ENCODE measurements around the gene ITPRIPL2.

Gene ITPRIPL2

GRCh38 chr16:19084879-19085278, 28.9 kb upstream of the ITPRIPL2 start:
- TF ChIP-seq POLR2A (IDR thresholded peaks at IDR 0.05; ENCODE audit: extremely low read depth, insufficient read length) (no peak), MAX (IDR thresholded peaks at IDR 0.05; ENCODE audit: low read depth, low read length) (no peak), CTCF (IDR thresholded peaks at IDR 0.05; ENCODE audit: low read depth, low read length) (no peak)
- DNase-seq (ENCODE audit: low read depth): no peak
- H3K4me3 ChIP-seq (ENCODE audit: low read depth, low read length): no peak overlapping the region

GRCh38 chr16:19085679-19086200, 28.0 kb upstream of the ITPRIPL2 start:
- no peak overlapping the region for H3K4me3 ChIP-seq (ENCODE audit: low read depth, low read length)
- peak; percentile 23 for DNase-seq (ENCODE audit: low read depth)
- TF ChIP-seq CTCF (IDR thresholded peaks at IDR 0.05; ENCODE audit: low read depth, low read length) (no peak), MYC (IDR thresholded peaks at IDR 0.05; ENCODE audit: low read depth, low read length) (no peak), POLR2A (IDR thresholded peaks at IDR 0.05; ENCODE audit: extremely low read depth, insufficient read length) (no peak), MAX (IDR thresholded peaks at IDR 0.05; ENCODE audit: low read depth, low read length) (no peak)

- peak; percentile 94 for DNase-seq (ENCODE audit: low read depth)
- peak; percentile 88; the same call in 1 of the 2 replicates for TF ChIP-seq MYC (IDR thresholded peaks at IDR 0.05; ENCODE audit: low read depth, low read length)
- peak; percentile 72 for TF ChIP-seq POLR2A (IDR thresholded peaks at IDR 0.05; ENCODE audit: extremely low read depth, insufficient read length)
- peak; percentile 77 for TF ChIP-seq CTCF (IDR thresholded peaks at IDR 0.05; ENCODE audit: low read depth, low read length)
- TF ChIP-seq MAX (IDR thresholded peaks at IDR 0.05; ENCODE audit: low read depth, low read length): peak; percentile 96
- peak overlapping the region; percentile 57 for H3K4me3 ChIP-seq (ENCODE audit: low read depth, low read length)
Measured at GRCh38 chr16:19086322-19087199, 27.2 kb upstream of the ITPRIPL2 start.

- DNase-seq (ENCODE audit: low read depth): no peak
- no peak for TF ChIP-seq MAX (IDR thresholded peaks at IDR 0.05; ENCODE audit: low read depth, low read length)
- TF ChIP-seq MYC (IDR thresholded peaks at IDR 0.05; ENCODE audit: low read depth, low read length): no peak
- TF ChIP-seq POLR2A (IDR thresholded peaks at IDR 0.05; ENCODE audit: extremely low read depth, insufficient read length): no peak
- no peak for TF ChIP-seq CTCF (IDR thresholded peaks at IDR 0.05; ENCODE audit: low read depth, low read length)
- H3K4me3 ChIP-seq (ENCODE audit: low read depth, low read length): no peak overlapping the region
Measured at GRCh38 chr16:19088341-19088916, 25.3 kb upstream of the ITPRIPL2 start.

GRCh38 chr16:19089410-19089955, 24.3 kb upstream of the ITPRIPL2 start:
- DNase-seq (ENCODE audit: low read depth): no peak
- H3K4me3 ChIP-seq (ENCODE audit: low read depth, low read length): no peak overlapping the region
- no peak for TF ChIP-seq MYC (IDR thresholded peaks at IDR 0.05; ENCODE audit: low read depth, low read length)
- no peak for TF ChIP-seq MAX (IDR thresholded peaks at IDR 0.05; ENCODE audit: low read depth, low read length)
- TF ChIP-seq CTCF (IDR thresholded peaks at IDR 0.05; ENCODE audit: low read depth, low read length): no peak
- TF ChIP-seq POLR2A (IDR thresholded peaks at IDR 0.05; ENCODE audit: extremely low read depth, insufficient read length): no peak

Measured in NB4 (cell line).